Adrenal gland (tissue), 5 donors: ENCODE results near the gene SCAMP1.

Source experiments
- CTCF ChIP-seq, 6 experiments: fragments of 450-650 bp in 4 of 6; fragments of 200-600 bp in 2 of 6; sonication (generic) in 1 of 6; IDR thresholded peaks; 1 replicate in 5 of 6; 2 replicates in 1 of 6; pipeline versions ENCODE4 v1.5.1 to v1.8.0; 2016 to 2021; ENCODE audit warnings: antibody characterized with exemption in 6 of 6, mild to moderate bottlenecking in 2 of 6, moderate library complexity in 1 of 6
- POLR2A ChIP-seq, 2 donors: fragments of 450-650 bp; IDR thresholded peaks; one replicate each; pipeline ENCODE4 v1.6.1; 2017; ENCODE audit warnings: antibody characterized with exemption in 2 of 2, mild to moderate bottlenecking in 2 of 2, moderate library complexity in 1 of 2
- donor health status: DM: no; HTN: no; CAD: no.

GRCh38 chr5:78503958-78504653 is 143.7 kb downstream of the SCAMP1 start:
- TF ChIP-seq CTCF (IDR thresholded peaks at IDR 0.05) (no peak), POLR2A (IDR thresholded peaks at IDR 0.05) (no peak)
